Muscle of back (tissue), 11 donors: ENCODE results near the gene RPS27A. TPM values are rescaled to one million over a fixed set of nuclear protein-coding genes. Genes with fewer than 3 reads are reported as not detected.

Experiments
- DNase-seq, 3 donors: peaks; one replicate each; pipeline versions ENCODE4 v3.0.0 to v3.0.0-alpha.2; 2013
- polyA plus RNA-seq, 10 donors: library from polyadenylated mRNA; unstranded; fragments of 120-200 nt; gene quantifications; one replicate each; pipeline ENCODE4 v1.2.1, GENCODE V29; 2013; ENCODE audit not compliant: insufficient read length in 10 of 10

The RPS27A gene
- polyA plus RNA-seq, 10 donors = 1,691 to 2,558 (median 2,142) TPM

GRCh38 chr2:55282110-55282917, 49.8 kb downstream of the RPS27A start:
- peak; percentile 81 to 96 (median 90) for DNase-seq

- DNase-seq = no peak
These were observed 50.6 kb downstream of the RPS27A start for GRCh38 chr2:55283083-55283482.

Other genes with a start within 250 kb of the RPS27A start
- 100 to 1,000 TPM; 491 to 810 (median 653) TPM for gene RTN4, start 182.2 kb upstream of the RPS27A start, polyA plus RNA-seq
- gene CLHC1, start 395 bp upstream of the RPS27A start, polyA plus RNA-seq = 10 to 100 TPM in 6 of 10 donors, 1 to 10 TPM in 4; 4.9 to 17.6 (median 11.9) TPM
- gene MTIF2, start 36.5 kb downstream of the RPS27A start, polyA plus RNA-seq = 10 to 100 TPM; 17.0 to 23.7 (median 21.4) TPM
- 10 to 100 TPM; 41.6 to 94.2 (median 65.4) TPM for gene CCDC88A, start 187.2 kb downstream of the RPS27A start, polyA plus RNA-seq